ENCODE data around the gene CFLAR.

CFLAR gene

GRCh38 chr2:201196003-201196402 lies 80.0 kb downstream of the CFLAR start:
- no peaks in the 10 kb centered on the region for H3K9me3 ChIP-seq (ENCODE audit: insufficient read depth, low read length)
- H3K27me3 ChIP-seq (ENCODE audit: low read length): no peaks in the 10 kb centered on the region
- H4K20me1 ChIP-seq (ENCODE audit: low read depth, low read length): no peaks in the 10 kb centered on the region
- H3K4me3 ChIP-seq (ENCODE audit: insufficient read depth, low read length, poor library complexity, severe bottlenecking): no peak overlapping the region
- no peaks in the 10 kb centered on the region for H3F3A ChIP-seq (ENCODE audit: insufficient read depth)
- no peak overlapping the region for H3K9ac ChIP-seq (ENCODE audit: low read length)
- H3K36me3 ChIP-seq (ENCODE audit: low read length): no peaks in the 10 kb centered on the region
- H2AFZ ChIP-seq (ENCODE audit: low read depth, low read length, severe bottlenecking): no peak overlapping the region
- H3K4me2 ChIP-seq (ENCODE audit: low read depth, low read length, poor library complexity, severe bottlenecking): no peak overlapping the region
- H3K27ac ChIP-seq (ENCODE audit: low read depth, low read length): no peak overlapping the region
- TF ChIP-seq EZH2phosphoT487 (conservative IDR thresholded peaks at IDR 0.05; ENCODE audit: low read length) (no peak), CTCF (IDR thresholded peaks at IDR 0.05; ENCODE audit: insufficient read depth, low read length, poor library complexity, severe bottlenecking) (no peak)
- H3K79me2 ChIP-seq (ENCODE audit: insufficient read depth, low read length): no peaks in the 10 kb centered on the region
- no peaks in the 10 kb centered on the region for H3K9me2 ChIP-seq (replicated peaks; ENCODE audit: insufficient read depth, low read length)

DNA sequence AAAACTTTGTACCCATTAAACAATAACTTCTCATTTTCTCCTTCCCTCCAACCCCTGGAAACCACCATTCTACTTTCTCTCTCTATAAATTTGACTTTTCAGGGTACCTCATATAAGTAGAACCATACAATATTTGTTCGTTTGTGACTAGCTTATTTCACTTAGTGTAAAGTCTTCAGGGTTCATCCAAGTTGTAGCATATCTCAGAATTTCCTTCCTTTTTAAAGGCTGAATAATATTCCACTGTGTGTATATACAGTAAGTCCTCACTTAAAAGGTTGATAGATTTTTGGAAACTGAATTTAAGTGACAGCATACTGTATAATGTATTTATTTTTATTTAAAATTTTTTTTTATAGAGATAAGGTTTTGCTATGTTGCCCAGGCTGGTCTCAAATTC lies 80.8 kb downstream of the CFLAR start:
- H3K79me2 ChIP-seq (ENCODE audit: insufficient read depth, low read length): no peaks in the 10 kb centered on the region
- no peaks in the 10 kb centered on the region for H4K20me1 ChIP-seq (ENCODE audit: low read depth, low read length)
- no peaks in the 10 kb centered on the region for H3F3A ChIP-seq (ENCODE audit: insufficient read depth)
- no peaks in the 10 kb centered on the region for H3K9me3 ChIP-seq (ENCODE audit: insufficient read depth, low read length)
- no peaks in the 10 kb centered on the region for H3K9me2 ChIP-seq (replicated peaks; ENCODE audit: insufficient read depth, low read length)
- H3K27me3 ChIP-seq (ENCODE audit: low read length): no peaks in the 10 kb centered on the region
- no peaks in the 10 kb centered on the region for H3K36me3 ChIP-seq (ENCODE audit: low read length)
- no peak overlapping the region for H3K4me2 ChIP-seq (ENCODE audit: low read depth, low read length, poor library complexity, severe bottlenecking)
- TF ChIP-seq EZH2phosphoT487 (conservative IDR thresholded peaks at IDR 0.05; ENCODE audit: low read length) (no peak), CTCF (IDR thresholded peaks at IDR 0.05; ENCODE audit: insufficient read depth, low read length, poor library complexity, severe bottlenecking) (no peak)
- no peak overlapping the region for H3K9ac ChIP-seq (ENCODE audit: low read length)
- no peak overlapping the region for H3K4me3 ChIP-seq (ENCODE audit: insufficient read depth, low read length, poor library complexity, severe bottlenecking)
- no peak overlapping the region for H2AFZ ChIP-seq (ENCODE audit: low read depth, low read length, severe bottlenecking)
- no peak overlapping the region for H3K27ac ChIP-seq (ENCODE audit: low read depth, low read length)

GRCh38 chr2:201197781-201198180 lies 81.8 kb downstream of the CFLAR start:
- Histone ChIP-seq H3K36me3 (ENCODE audit: low read length) (no peaks in the 10 kb centered on the region), H3K79me2 (ENCODE audit: insufficient read depth, low read length) (no peaks in the 10 kb centered on the region), H3F3A (ENCODE audit: insufficient read depth) (no peaks in the 10 kb centered on the region), H4K20me1 (ENCODE audit: low read depth, low read length) (no peaks in the 10 kb centered on the region), H3K9me2 (replicated peaks; ENCODE audit: insufficient read depth, low read length) (no peaks in the 10 kb centered on the region), H2AFZ (ENCODE audit: low read depth, low read length, severe bottlenecking) (no peak overlapping the region), H3K4me3 (ENCODE audit: insufficient read depth, low read length, poor library complexity, severe bottlenecking) (no peak overlapping the region), H3K4me2 (ENCODE audit: low read depth, low read length, poor library complexity, severe bottlenecking) (no peak overlapping the region), H3K9me3 (ENCODE audit: insufficient read depth, low read length) (no peaks in the 10 kb centered on the region), H3K27me3 (ENCODE audit: low read length) (no peaks in the 10 kb centered on the region), H3K9ac (ENCODE audit: low read length) (no peak overlapping the region), H3K27ac (ENCODE audit: low read depth, low read length) (no peak overlapping the region)
- TF ChIP-seq CTCF (IDR thresholded peaks at IDR 0.05; ENCODE audit: insufficient read depth, low read length, poor library complexity, severe bottlenecking) (no peak), EZH2phosphoT487 (conservative IDR thresholded peaks at IDR 0.05; ENCODE audit: low read length) (no peak)

DNA sequence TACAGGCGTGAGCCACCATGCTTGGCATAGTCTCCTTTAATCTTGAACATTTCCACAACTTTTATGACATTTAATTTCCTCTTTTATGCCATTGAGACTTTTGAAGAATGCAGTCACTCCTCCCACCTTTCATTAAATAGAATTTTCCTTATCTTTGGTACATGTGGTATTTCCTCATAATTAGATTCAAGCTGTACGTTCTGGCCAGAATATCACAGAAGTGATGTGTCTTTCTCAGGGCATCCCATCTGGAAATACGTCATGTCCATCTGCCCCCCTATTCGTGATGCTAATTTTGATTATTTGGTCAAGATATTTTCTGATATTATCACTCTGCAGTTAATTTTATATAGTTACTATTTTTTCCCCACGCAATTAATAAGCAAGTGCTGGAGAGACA lies 83.9 kb downstream of the CFLAR start:
- H3K36me3 ChIP-seq (ENCODE audit: low read length): no peaks in the 10 kb centered on the region
- no peak overlapping the region for H3K27ac ChIP-seq (ENCODE audit: low read depth, low read length)
- no peak overlapping the region for H3K4me2 ChIP-seq (ENCODE audit: low read depth, low read length, poor library complexity, severe bottlenecking)
- TF ChIP-seq EZH2phosphoT487 (conservative IDR thresholded peaks at IDR 0.05; ENCODE audit: low read length) (no peak), CTCF (IDR thresholded peaks at IDR 0.05; ENCODE audit: insufficient read depth, low read length, poor library complexity, severe bottlenecking) (no peak)
- no peak overlapping the region for H2AFZ ChIP-seq (ENCODE audit: low read depth, low read length, severe bottlenecking)
- no peak overlapping the region for H3K4me3 ChIP-seq (ENCODE audit: insufficient read depth, low read length, poor library complexity, severe bottlenecking)
- no peaks in the 10 kb centered on the region for H3K9me3 ChIP-seq (ENCODE audit: insufficient read depth, low read length)
- no peaks in the 10 kb centered on the region for H3K79me2 ChIP-seq (ENCODE audit: insufficient read depth, low read length)
- H3K9ac ChIP-seq (ENCODE audit: low read length): no peak overlapping the region
- no peaks in the 10 kb centered on the region for H3K9me2 ChIP-seq (replicated peaks; ENCODE audit: insufficient read depth, low read length)
- no peaks in the 10 kb centered on the region for H3K27me3 ChIP-seq (ENCODE audit: low read length)
- no peaks in the 10 kb centered on the region for H4K20me1 ChIP-seq (ENCODE audit: low read depth, low read length)
- no peaks in the 10 kb centered on the region for H3F3A ChIP-seq (ENCODE audit: insufficient read depth)
